ENCODE measurements around the gene ST3GAL2.
A peak's percentile ranks its signal among the peaks of the same experiment; 100 is the strongest.
"Not testable (repeated sequence)": the region's sequence is repeated elsewhere in the genome, so short reads cannot be mapped to it uniquely, and the experiment has no call there.

Gene ST3GAL2

DNA sequence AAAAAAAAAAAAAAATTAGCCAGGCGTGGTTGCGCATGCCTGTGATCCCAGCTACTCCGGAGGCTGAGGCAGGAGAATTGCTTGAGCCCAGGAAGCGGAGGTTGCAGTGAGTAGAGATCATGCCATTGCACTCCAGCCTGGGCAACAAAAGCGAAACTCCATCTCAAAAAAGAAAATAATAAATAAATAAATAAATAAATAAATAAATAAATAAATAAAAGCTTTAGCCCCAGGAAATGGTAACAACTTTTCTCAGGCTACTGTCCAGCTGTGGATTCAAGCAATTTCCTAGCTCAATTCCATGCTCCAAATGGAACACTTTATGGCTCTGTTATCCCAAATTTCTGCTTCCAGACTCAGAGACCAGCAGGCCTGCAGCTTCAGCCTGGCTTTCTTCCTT lies 25.3 kb downstream of the ST3GAL2 start:
- DNase-seq = not testable (repeated sequence)

DNA sequence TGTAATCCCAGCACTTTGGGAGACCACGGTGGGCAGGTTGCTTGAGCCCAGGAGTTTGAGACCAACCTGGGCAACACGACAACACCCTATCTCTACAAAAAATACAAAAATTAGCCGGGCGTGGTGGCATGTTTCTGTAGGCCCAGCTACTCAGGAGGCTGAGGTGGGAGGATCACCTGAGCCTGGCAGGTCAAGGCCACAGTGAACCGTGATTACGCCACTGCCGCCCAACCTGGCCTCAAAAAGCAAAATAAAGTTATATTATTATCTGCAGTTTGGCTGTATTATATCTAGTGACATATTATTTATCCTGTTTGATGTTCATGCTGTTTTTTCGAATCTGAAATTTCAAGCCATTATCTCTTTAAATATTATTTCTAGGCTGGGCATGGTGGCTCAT lies 26.5 kb downstream of the ST3GAL2 start:
- DNase-seq = no peak

DNA sequence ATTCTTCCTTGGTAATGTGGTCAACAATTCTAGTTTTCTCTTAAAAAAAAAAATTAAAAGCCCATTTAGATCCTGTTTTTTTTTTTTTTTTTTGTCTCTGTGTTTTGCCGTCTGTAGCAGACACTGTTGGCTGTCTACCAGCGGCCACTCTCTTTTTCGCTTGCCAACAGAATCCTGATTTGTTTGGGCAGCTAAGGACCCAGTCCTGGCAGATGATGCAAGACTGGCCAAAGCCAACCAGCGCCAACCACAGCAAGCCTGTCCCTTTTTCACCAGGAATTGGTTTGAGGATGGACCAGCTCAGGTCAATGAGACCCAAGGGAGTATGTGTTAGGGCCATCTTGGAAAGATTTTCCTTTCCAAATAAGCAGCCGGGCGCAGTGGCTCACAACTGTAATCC lies 28.2 kb downstream of the ST3GAL2 start:
- no peak for DNase-seq

DNA sequence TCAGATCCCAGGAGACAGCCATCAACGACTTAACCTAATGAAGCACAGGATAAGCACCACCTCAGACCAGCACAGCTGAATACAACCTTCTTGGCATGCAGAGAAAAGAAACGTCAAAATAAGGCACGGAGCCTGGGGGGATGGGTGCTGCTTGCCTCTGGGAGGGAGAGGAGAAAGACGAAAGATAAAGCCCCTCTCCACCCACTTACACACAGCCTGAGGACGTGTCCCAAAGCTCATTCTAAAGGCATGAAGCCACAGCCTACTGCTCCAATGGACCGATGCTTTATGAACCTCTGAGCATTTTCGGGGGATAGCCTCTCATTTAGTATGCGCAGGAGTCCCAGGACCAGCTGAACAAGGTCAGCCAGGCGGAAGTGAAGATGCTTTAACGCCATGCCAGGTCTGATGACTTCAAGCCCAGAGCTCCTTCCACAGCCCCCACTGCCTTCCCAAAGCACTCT lies 31.1 kb downstream of the ST3GAL2 start:
- no peak for DNase-seq

DNA sequence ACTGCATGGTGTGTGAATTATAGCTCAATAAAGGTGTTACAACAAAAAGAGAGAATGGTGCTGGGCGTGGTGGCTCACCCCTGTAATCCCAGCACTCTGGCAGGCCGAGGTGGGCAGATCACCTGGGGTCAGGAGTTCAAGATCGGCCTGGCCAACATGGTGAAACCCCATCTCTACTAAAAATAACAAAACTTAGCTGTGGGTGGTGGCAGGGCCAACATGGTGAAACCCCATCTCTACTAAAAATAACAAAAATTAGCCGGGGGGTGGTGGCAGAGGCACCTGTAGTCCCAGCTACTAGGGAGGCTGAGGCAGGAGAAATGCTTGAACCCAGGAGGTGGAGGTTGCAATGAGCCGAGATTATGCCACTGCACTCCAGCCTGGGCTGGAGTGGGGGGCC lies 32.8 kb downstream of the ST3GAL2 start:
- DNase-seq = not testable (repeated sequence)

DNA sequence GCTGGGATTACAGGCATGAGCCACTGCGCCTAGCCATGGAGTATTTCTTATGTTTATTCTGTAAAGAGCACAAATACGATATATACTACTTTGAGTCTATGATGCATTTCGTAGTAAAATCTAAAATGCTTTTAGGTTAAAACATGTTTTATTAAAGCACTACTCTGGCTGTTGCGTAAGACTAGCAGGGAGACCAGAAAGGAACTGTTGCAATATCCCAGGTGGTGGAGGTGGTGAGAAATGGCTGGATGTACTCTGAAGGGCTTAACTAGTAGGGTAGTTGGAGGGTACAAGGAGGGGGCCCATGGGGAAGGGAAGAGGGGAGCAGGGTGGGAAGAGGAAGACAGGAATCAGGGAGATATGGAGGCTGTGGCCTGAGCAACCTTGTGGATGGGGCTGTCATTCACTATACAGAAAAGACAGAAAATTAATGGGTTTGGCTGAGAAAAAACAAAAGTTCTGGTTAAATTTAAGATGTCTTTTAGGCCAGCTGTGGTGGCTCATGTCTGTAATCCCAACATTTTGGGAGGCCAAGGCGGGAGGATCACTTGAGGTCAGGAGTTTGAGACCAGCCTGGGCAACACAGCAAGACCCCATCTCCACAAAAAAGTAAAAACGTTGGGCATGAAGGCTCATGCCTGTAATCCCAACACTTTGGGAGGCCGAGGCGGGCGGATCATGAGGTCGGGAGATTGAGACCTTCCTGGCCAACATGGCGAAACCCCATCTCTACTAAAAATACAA lies 35.8 kb downstream of the ST3GAL2 start:
- DNase-seq = peak; percentile 71 to 74

DNA sequence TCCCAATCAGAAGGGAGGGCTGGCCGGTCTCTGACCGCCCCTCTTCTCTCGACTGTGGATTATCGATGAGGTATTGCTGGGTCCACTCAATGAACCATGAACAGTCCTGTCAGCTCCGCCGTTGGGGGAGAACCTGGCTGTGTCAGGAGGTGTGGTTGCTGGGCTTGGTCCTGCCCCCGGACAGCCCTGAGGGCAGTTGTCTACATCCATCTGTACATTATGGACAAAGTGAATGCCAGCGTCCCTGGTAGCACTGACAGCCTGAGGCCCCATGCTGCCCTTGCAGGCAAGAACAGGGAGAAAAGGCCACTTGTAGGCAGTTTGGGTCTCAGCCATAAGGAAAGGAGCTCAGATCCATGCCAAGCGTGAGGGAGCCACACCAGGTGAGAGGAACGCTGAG lies 38.9 kb downstream of the ST3GAL2 start:
- DNase-seq = no peak

DNA sequence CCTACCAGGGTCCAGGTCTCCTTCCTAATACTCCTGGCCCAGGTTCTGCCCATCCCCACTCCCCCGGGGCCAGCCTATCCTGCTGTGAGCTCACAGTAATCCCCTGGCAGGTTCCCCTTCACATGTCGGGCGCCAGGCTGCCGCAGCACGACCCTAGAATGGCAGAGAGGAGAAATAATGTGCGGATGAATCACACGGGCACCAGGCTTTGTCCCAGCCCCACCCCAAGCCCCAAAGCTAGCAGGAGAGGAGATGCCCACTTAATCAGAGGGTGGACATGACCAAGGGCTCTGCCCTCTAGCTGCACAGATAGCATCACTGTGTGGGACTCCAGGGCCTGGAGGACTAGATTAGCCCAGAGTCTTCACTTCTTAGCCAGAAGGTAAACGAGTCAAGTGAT lies 39.5 kb downstream of the ST3GAL2 start:
- DNase-seq = no peak

DNA sequence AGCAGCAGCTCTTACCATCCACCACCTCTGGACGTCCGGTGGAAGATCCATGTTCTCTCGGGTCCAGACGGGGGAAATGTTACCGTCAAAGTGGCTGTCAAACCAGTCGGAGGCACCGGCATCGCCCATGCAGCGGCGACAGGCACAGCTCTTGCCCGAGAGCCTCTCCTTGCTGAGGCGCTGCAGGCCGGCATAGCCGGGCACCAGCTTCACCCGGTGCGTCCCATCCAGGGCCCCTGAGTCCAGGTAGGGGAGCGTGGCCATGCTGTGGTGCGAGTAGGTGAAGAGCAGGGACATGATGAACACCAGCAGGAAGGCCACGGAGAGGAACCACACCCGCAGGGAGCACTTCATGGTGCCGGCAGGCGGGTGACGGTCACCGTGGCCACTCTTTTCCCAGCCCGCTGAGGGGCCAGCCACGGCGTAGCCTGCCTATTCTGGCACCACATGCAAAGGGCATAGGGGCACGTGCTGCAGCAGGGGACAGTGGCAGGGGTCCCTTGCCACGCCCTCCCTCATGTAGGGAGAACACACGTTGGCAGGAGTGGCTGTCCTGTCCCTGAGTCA lies 40.6 kb downstream of the ST3GAL2 start:
- DNase-seq = no peak

DNA sequence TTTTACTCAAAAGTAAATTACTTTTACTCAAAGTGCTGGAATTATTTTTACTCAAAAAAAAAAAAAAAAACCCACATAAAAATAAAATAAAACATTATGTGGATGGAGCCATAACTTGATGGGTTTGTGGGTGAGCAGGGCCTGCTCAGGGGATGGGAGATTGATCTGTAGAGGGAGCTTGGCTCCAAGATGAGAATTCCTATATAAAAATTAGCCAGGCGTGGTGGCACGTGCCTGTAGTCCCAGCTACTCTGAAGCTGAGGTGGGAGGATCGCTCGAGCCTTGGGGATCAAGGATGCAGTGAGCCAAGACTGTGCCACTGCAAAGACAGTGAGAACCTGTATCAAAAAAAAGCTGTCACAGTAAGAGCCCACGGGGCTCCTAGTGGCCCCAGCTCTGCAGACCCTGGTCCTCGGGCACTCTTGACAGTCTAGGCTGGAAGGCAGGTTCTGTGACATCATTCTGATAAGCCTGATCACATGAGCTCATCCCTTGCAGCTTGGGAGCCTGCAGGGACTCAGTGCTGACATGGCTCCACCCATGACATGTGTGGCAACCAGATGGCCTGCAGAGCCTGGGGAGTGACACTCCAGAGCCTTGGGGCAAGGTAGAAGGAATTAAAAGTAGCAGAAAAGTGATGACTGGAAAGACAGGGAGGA lies 42.5 kb downstream of the ST3GAL2 start:
- DNase-seq = peak in 1 of 2 experiments; percentile 16

DNA sequence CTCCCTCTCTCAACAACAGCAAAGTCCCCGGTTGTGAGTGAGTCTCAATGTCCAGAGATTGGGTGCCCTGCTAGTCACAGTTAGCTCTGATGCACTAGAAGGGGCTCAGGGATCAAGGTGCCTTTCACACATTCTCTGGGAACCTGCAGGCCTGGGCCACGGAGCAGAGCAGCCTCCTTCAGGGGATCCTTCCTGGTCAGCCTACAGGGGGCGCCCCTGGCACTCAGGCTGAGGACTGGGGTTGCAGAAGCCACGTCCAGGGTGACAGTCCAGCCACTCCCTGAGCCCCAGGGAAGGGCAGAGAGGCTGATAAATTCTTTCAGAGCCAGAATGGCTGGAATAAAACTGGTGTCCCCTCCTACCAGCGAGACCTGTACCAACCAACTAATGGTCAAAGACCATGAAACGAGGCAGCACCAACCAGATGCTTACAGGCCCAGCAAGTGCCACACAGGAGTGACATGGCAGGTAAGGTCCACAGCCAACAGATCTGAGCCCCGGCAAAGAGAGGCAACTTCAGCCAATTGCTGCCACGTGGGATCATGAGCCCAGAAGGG lies 43.5 kb downstream of the ST3GAL2 start:
- peak; percentile 59 to 61 for DNase-seq

DNA sequence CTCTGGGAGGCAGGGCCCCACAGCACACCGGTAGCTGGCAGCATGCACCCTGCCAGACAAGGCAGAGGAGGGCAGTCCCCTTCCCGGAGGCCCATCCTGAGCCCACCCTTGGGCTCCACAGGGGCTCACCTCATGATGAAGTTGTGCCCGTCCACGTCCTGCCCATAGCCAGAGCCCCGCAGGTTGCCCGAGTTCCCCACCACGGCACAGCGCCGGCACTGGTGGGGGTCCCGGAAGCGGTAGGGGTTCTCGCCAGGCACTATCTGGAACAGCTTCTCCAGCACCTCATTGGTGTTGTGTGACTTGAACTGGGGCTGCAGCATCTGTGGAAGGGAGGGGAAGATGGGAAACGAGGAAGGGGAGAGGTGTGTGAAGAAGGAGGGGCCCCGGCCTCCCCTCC lies 44.0 kb downstream of the ST3GAL2 start:
- no peak for DNase-seq

DNA sequence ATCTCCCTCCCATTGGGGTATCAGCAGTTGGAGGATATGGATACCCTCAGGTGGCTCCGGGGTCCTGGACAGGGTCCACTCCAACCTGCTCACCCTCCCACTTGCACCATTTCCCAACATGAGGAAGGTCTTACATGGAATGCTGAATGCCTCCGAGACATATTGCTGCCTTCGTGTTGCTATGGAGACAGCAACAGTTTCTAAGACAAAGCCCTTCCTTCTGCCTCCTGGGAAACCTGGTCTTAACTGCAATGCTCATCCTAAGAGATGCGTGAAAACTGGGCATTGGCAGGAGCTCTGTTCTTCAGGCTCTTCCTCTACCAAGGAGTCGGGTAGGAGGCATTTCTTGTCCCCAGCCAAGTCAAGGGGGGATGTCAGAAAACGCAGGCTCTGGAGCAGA lies 45.2 kb downstream of the ST3GAL2 start:
- DNase-seq = no peak

DNA sequence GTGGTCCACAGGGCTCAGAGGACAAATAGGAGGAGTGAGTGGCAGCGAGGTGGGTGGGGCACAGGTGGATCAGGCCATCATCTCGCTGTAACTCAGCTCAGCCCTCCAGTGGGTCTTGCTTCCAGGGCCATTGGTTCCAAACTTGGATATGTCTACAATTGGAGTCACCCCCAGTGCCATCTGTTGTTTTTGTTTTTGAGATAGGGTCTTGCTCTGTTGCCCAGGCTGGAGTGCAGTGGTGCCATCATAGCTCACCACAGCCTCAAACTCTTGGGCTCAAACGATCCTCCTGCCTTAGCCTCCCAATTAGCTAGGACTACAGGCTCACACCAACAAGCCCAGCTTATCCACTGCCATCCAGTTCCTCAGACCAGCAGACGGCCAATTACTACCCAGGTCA lies 46.3 kb downstream of the ST3GAL2 start:
- no peak for DNase-seq

DNA sequence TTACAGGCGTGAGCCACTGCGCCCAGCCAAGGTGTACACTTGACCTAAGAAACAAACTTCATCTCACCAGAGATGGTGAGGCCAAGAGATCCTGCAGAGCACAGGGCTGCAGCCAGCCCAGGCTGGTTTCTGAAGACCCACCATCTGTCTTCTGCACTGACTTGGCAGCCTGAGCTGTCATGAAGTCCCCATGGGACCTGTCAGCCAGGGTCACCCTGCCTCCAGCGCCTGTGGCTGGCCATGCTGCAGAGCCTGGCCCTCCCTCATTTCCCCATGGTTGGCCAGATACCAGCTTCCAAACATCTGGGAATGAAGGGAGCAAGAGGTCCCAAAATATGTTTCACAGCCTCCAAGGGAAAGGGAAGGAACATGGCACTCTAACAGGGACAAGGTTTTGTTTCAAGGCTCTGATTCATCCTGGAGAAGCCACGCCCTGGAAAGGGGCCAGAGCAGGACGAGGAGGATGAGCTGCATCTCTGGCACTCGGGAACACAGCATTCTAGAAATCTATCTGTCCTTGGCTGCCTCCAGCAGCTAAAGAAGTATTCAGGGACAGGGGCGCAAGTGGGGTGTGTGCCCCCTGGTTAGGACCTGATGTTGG lies 46.9 kb downstream of the ST3GAL2 start:
- DNase-seq = no peak

DNA sequence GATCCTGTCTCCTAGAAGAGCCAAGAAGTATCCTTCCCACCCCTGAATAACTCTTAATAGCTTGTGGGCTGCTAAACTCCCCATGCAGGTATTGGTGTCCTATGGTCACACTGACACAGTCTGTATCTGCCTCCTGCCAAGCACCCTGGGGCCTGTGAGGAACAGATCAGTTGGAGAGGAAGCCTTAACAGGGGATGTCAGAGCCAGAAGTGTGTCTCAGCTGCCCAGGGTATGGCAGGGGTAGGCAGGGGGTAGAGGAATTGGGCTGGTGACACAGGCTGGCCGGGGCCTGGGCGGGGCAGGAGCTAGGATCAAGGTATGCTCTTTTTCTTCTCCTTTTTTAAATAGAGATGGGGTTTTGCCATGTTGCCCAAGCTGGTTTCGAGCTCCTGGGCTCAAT lies 47.5 kb downstream of the ST3GAL2 start:
- no peak for DNase-seq

DNA sequence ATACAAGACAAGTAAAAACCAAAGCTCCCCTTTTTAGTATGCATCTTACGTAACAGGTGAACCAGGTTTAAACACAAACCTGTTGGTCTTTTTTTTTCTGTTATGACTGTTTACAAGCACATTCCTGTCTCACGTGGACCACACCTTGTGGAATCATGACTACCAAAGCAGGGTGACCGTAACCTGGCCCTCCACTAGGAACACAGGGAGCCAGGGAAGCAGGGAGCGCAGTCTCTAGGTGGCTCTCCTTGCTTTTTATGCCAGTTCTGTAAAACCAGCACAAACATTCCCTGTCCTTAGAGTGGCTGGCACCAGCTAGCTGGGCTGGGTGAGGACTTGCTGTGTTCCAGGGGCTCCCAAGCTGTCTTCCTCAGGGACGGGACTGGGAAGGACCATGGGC lies 48.1 kb downstream of the ST3GAL2 start:
- DNase-seq = no peak

DNA sequence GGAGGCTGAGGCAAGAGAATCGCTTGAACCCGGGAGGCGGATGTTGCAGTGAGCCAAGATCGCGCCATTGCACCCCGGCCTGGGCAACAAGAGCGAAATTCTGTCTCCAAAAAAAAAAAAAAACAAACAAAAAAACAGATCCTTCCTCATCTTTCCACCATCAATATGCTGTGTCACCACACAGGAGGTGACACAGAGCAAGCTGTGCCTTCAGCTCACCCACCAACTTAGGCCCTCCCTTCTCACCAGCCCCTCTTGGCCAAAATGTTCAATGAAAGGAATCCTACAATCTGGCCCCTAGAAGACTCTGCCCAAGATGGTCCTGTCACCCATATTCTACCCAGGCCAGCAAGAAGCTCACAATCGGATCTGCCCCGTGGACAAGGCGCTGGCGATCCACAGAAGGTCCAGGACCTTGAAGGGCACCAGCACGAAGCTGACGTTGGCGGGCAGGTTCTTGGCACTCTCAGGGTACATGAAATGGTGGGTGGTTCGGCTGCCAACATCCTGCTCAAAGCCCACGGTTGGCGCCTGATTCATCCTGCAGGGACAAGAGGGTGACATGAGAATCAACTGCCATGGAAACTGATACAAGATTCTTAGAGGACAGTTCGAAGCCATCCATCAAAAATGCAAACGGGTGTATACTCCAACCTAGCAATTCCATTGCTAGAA lies 50.8 kb downstream of the ST3GAL2 start:
- DNase-seq = no peak

DNA sequence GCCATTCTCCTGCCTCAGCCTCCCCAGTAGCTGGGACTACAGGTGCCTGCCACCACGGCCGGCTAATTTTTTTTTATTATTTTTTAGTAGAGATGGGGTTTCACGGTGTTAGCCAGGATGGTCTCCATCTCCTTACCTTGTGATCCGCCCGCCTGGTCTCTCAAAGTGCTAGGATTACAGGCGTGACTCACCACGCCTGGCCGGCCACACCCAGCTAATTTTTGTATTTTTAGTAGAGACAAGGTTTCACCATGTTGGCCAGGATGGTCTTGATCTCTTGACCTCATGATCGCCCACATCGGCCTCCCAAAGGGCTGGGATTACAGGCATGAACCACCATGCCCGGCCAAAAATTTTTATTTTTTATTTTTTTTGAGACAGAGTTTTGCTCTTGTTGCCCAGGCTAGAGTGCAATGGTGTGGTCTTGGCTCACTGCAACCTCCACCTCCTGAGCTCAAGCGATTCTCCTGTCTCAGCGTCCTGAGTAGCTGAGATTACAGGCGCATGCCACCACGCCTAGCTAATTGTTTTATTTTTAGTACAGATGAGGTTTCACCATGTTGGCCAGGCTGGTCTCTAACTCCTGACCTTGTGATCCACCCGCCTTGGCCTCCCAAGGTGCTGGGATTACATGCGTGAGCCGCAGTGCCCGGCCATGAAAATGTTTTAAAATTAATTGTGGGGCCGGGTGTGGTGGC lies 52.5 kb downstream of the ST3GAL2 start:
- DNase-seq = not testable (repeated sequence)

DNA sequence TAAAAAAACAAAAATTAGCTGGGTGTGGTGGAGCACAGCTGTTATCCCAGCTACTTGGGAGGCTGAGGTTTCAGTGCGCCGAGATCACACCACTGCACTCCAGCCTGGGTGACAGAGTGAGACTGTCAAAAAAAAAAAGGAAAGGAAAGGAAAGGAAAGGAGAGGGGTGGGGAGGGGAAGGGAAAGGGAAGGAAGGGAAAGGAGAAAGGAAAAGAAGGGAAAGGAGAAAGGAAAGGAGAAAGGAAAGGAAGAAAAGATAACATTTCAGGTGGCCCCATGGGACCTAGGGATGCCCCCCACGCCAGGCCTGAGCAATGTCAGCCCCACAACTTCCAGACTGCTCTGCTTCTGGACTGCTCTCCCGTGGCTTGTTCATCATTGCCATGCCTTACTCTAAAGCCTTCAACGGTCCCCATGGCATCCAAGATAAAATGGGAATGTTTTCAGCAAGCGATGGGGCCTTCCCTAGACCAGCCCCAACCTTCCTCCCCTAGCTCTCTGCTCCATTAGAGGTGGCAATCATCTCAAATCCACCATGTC lies 55.4 kb downstream of the ST3GAL2 start:
- no peak for DNase-seq

DNA sequence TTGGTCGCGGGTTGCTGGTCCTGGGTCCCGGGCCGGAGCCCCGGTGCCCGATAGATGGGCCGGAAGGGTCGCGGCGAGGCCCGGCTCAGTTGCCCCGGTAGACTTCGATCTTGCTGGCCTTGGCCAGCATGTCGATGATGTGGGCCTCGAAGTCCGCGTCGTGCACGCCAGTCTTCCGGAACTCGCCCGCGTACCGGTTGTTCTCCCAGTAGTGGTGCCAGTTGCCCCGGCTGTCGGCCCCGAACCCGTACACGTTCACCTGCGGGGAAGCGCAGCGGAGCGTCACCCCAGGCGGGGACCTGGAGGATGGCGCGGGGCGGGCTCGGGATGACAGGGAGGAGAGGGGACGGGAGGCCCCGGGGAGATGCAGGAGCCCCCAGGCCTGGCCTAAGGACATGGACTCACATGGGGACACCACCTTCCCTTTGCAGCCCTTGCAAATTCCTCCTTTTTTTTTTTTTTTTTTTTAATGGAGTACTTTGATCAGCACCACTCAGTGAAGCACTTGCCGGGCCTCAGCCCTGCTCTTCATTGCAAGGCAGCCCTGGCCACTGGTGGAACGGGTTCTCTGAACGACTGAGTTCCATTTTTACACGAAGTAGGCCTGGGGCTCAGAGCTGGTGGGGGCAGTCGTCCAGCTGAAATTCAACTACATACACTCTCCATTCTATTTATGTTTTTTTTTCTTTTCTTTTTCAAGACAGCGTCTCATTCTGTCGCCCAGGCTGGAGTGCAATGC lies 57.1 kb downstream of the ST3GAL2 start:
- DNase-seq = no peak
